Stimulated activated naive CD8-positive, alpha-beta T cell treated with anti-CD3 and anti-CD28 coated beads, Interleukin-15, Interleukin-2, amounts not matched to agents 100 ng/mL and 50 ng/mL, for 24 hours (primary cell): ENCODE data around the gene MAU2.
A peak's percentile ranks its signal among the peaks of the same experiment; 100 is the strongest.

ENCODE experiments used
- H3K27ac Mint-ChIP-seq: one replicate; pipeline ENCODE4 v1.8.0; 2021; ENCODE audit warnings: mild to moderate bottlenecking, mixed read lengths
- H3K27me3 Mint-ChIP-seq: one replicate; pipeline ENCODE4 v1.8.0; 2021; ENCODE audit warnings: mixed read lengths
- H3K36me3 Mint-ChIP-seq: one replicate; pipeline ENCODE4 v1.8.0; 2021; ENCODE audit warnings: low read depth, mixed read lengths
- H3K4me1 Mint-ChIP-seq: one replicate; pipeline ENCODE4 v1.8.0; 2021; ENCODE audit warnings: low read depth, mixed read lengths
- H3K4me3 Mint-ChIP-seq: one replicate; pipeline ENCODE4 v1.8.0; 2021; ENCODE audit warnings: mild to moderate bottlenecking, mixed read lengths
- H3K9me3 Mint-ChIP-seq: one replicate; pipeline ENCODE4 v1.8.0; 2021; ENCODE audit warnings: mixed read lengths

The MAU2 gene

DNA sequence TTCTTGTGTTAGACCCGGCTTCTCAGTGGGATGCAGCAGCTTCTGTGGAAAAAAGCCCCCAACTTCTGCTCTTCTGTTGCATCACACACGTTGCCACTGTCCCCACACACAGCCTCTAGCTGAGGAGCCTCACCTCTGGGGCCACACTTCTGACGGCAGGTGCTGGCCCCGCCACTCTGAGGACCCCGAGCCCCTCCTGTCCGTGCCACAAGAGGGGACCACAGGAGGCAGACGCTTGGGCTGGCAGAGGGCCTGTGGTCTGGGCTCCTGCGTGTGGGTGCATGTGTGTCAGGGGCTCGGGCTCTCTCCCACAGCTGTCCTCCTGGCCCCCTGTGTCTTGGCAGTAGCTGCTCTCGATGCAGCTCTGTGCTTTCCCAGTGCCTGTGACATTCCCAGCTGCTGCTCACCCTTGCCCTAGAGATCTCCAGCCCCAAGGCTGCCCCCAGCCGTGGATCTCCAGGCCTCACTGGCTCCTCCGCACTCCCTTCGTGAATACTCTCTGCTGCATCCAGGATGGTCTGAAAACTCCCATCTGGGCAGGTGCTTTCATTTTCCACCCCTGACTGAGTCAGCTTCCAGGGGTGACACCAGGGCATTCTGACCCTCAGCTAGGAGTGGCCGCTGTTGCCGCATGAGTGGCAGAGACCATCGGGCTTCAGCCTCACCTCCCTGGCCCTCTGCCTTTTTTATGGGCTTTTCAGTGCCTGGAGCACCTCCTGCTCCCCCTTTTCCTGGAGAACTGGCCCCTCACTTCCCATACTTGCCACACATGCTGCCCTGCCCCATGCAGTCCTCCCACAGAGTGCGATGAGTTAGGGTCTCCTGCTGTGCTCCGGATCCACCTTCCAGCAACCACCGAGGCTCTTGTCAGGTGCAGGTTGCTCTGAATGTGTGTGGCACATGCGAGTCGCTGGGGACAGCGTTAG, 13.7 kb downstream of the MAU2 start:
- peaks cover 2% of the 10 kb centered on the region for H3K4me1 Mint-ChIP-seq

DNA sequence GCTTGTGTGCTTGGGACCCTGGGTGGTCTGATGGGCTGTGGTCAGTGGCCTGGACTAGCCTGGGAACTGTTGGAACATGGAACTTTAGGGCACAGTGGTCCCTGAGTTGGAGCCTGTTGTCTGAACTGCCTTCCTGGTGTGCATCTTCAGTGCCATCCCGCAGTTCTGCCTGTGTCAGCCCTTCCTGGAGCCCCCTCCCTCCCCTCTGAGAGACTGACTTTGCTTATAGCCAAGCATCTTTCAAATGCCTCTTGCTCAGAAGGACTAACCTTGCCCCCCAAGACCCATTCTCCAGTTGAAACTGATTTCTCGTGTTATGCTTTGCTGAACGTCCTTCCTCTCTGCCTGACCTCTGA, 14.3 kb downstream of the MAU2 start:
- Mint-ChIP-seq H3K27me3 (no peaks in the 10 kb centered on the region), H3K27ac (no peak overlapping the region), H3K9me3 (no peaks in the 10 kb centered on the region), H3K36me3 (peaks cover 23% of the 10 kb centered on the region), H3K4me1 (no peaks in the 10 kb centered on the region), H3K4me3 (no peak overlapping the region)

More for the DNA sequence above, 13.7 kb downstream of the MAU2 start:
- no peaks in the 10 kb centered on the region for H3K27me3 Mint-ChIP-seq
- H3K9me3 Mint-ChIP-seq = no peaks in the 10 kb centered on the region
- H3K27ac Mint-ChIP-seq = peak overlapping the region; percentile 49
- H3K36me3 Mint-ChIP-seq = peaks cover 25% of the 10 kb centered on the region
- no peak overlapping the region for H3K4me3 Mint-ChIP-seq

DNA sequence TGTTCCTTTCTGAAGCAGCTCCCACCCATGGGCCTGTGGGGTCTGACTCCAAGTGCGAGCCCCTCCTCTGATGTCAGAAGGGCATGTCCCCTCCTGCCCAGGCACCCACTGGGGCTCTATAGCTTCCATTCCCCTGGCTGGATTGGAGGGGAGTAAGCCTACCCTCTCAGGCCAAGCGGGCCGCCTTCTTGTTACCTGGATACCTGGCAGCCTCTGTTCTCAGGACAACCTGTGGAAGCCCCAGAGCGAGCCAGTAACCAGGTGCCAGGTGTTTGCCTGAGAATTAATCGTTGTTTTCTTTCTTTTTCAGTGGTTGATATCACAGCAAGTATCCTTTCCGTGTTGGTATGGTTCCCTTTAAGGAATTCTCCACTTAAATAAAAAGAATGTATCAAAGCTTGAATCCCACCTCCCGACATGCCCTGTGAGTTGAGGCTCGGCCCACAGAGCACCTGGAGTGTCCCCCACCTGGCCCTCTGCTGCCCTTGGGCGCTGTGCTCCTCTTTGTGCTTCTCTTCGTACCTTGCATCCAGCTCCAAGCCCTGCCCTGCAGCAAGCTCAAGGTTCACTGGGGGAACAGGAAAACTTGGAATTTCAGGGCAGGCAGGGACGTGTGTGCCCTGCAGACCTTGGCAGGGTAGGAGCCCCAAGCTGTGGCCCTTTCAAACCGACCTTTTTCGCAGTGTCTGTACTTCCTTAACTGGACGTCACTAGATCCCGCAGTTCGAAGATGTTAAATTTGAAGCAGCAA, 15.0 kb downstream of the MAU2 start:
- Mint-ChIP-seq H3K27me3 (no peaks in the 10 kb centered on the region), H3K27ac (no peak overlapping the region), H3K36me3 (peaks cover 23% of the 10 kb centered on the region), H3K4me3 (no peak overlapping the region), H3K9me3 (no peaks in the 10 kb centered on the region), H3K4me1 (no peaks in the 10 kb centered on the region)

DNA sequence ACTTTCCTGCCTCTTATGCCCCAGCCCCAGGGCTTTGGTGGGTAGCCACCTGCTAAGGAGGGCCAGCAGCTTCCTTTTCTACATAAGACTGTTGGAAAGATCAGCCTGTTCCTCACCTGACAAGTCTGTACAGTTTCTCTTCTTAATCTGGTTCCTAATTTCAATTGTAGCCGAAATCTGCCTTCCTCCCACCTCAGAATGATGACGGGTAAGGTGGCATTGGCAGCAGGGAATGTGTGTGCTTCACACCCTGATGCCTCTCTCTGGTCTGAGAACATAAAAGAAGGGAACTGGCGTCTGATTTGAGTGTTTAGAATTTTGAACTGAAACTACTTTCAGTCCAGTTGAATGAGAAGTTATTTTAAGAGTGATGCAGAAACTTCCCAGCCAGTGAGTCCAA, 16.0 kb downstream of the MAU2 start:
- H3K4me1 Mint-ChIP-seq = no peaks in the 10 kb centered on the region
- H3K36me3 Mint-ChIP-seq = peaks cover 20% of the 10 kb centered on the region
- peak overlapping the region; percentile 38 for H3K27ac Mint-ChIP-seq
- no peak overlapping the region for H3K4me3 Mint-ChIP-seq
- no peaks in the 10 kb centered on the region for H3K9me3 Mint-ChIP-seq
- H3K27me3 Mint-ChIP-seq = no peaks in the 10 kb centered on the region

DNA sequence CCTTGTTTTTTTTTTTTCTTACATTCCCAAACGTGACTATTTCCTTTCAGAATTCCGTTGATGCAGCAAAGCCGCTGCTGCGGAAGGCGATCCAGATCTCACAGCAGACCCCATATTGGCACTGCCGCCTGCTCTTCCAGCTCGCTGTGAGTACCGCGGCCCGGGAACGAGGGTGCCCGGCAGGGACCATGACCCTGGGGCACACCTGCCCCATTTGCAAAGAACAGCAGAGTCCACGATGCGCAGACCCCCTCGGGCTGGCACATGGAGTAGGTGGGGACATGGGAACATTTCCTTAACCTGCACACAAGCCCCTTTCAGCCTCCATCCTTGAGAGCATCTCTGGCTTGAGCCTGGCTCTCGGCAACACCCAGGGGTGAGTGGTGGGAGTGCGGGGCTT, 16.5 kb downstream of the MAU2 start:
- Mint-ChIP-seq H3K27me3 (no peaks in the 10 kb centered on the region), H3K9me3 (no peaks in the 10 kb centered on the region), H3K4me3 (no peak overlapping the region), H3K36me3 (peaks cover 17% of the 10 kb centered on the region), H3K4me1 (no peaks in the 10 kb centered on the region), H3K27ac (no peak overlapping the region)

DNA sequence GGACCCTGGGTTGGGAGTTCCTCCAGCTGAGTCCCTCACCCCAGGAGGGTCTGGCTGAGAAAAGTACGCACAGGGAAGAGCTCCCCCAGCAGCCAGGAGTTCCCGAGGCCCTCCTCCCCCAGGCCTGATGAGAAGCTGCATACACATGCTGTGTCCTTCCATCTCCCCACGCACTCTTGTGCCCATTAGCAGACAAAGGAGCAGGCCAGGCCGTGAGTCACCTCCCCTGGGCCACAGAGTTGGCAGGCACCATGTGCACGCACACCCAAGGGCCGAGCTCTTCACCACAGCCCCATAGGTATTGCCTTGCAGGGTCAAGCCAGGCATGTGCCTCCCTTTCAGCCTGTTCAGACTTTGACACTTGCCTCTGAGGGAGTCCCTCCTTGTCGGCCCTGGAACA, 17.5 kb downstream of the MAU2 start:
- Mint-ChIP-seq H3K27me3 (no peaks in the 10 kb centered on the region), H3K9me3 (no peaks in the 10 kb centered on the region), H3K4me3 (no peak overlapping the region), H3K36me3 (peaks cover 17% of the 10 kb centered on the region), H3K27ac (no peak overlapping the region), H3K4me1 (no peaks in the 10 kb centered on the region)

DNA sequence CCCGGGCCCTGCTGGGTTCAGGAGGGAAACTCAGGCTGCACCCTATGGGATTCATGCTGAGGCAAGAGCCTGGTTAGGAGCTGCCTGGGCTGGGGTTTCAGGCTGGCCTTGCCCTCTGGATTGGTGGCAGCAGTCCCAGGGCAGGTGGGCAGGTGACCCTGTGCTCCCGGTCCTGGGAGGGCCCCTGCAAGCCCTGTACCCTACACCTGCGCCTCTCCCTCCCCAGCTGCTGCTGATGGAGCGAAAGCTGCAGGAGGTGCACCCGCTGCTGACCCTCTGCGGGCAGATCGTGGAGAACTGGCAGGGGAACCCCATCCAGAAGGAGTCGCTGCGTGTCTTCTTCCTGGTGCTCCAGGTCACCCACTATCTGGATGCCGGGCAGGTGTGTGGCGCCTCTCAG, 20.4 kb downstream of the MAU2 start:
- H3K36me3 Mint-ChIP-seq = peaks cover 29% of the 10 kb centered on the region
- H3K27ac Mint-ChIP-seq = no peak overlapping the region
- no peaks in the 10 kb centered on the region for H3K27me3 Mint-ChIP-seq
- H3K4me3 Mint-ChIP-seq = no peak overlapping the region
- no peaks in the 10 kb centered on the region for H3K9me3 Mint-ChIP-seq
- H3K4me1 Mint-ChIP-seq = no peaks in the 10 kb centered on the region

DNA sequence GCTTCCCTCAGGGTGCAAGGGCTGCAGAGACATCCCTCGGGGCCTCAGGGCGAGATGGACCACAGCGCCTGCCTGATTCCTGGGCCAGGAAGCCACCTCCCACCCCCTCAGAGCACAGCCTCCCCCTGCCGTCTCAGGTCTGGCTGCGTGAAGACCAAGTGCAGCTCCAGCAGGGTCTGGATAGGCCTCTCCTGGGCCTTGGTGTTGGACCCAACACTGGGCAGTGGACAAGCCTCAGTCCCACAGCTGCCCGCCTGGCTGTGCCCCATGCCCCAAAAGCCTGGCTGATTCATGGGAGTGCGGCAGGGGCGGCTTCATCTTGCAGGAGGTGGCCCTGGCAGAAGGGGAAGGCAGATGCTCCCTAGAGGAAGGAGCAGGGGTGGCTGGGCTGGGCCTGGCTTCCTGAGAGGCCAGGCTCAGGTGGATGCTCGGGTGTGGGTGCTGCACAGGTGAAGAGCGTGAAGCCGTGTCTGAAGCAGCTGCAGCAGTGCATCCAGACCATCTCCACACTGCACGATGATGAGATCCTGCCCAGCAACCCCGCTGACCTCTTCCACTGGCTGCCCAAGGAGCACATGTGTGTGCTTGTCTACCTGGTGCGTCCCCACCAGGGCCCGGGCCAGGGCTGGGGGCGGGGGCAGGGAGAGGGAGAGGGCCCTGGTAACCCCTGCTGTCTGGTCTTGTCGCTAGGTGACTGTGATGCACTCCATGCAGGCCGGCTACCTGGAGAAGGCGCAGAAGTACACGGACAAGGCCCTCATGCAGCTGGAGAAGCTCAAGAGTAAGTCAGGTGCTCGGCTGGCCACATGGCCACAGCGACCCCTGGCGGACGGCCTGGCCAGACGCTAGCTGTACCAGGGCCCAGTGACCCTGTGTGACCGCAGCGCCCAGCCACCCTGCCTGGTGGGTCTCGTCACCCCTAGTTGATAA, 21.7 kb downstream of the MAU2 start:
- Mint-ChIP-seq H3K27ac (no peak overlapping the region), H3K4me1 (no peaks in the 10 kb centered on the region), H3K27me3 (no peaks in the 10 kb centered on the region), H3K4me3 (no peak overlapping the region), H3K36me3 (peaks cover 38% of the 10 kb centered on the region), H3K9me3 (no peaks in the 10 kb centered on the region)

DNA sequence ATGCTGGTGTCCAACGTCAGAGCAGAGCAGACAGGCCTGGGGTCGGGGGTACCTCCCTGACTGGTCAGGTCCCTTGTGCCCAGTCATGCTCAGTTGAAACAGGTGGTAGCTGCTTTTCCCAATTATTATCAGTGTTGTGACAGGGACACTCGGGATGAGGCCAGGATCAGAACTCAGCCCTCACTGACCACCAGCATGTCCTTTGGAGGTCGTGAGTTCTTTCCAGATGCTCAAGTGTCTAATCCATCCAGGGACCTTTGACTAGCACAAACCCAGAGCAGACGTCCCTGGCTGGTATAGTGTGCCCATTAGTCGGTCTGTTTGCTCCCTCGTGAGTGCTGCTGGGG, 22.4 kb downstream of the MAU2 start:
- Mint-ChIP-seq H3K4me1 (no peaks in the 10 kb centered on the region), H3K27ac (no peak overlapping the region), H3K9me3 (no peaks in the 10 kb centered on the region), H3K4me3 (no peak overlapping the region), H3K36me3 (peaks cover 39% of the 10 kb centered on the region), H3K27me3 (no peaks in the 10 kb centered on the region)

DNA sequence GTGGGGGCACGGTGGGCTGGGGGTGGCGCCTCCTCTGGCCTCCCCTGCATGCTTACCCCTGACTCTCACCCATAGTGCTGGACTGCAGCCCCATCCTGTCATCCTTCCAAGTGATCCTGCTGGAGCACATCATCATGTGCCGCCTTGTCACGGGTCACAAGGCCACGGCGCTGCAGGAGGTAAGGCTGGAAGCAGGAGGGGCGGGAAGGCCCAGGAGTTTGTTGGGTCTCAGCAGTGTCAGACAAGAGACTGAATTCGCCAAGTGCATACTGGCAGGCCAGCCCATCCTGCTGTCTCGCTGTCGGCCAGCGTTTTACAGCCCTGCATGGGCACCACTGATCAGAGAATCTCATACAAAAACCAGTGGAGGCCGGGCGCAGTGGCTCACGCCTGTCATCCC, 23.1 kb downstream of the MAU2 start:
- H3K4me3 Mint-ChIP-seq = no peak overlapping the region
- no peaks in the 10 kb centered on the region for H3K27me3 Mint-ChIP-seq
- no peaks in the 10 kb centered on the region for H3K9me3 Mint-ChIP-seq
- H3K4me1 Mint-ChIP-seq = no peaks in the 10 kb centered on the region
- no peak overlapping the region for H3K27ac Mint-ChIP-seq
- H3K36me3 Mint-ChIP-seq = peaks cover 31% of the 10 kb centered on the region

DNA sequence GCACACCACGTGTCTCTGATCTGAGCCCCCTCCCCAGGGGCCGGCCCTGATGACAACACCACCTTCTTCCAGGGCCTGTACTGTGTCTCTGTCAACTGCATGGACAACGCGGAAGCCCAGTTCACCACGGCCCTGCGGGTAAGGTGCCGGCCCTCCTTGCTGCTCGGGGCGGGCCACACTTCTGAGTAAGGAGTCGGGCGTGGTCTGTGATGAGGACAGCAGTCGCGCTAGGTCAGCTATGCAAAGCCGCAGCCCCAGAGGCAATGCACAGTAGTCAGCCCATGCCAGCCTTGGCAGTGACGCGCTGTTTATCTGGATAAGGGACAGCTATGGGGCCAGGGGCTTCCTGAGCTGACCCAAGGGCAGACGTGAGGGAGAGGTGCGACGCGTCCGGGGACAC, 24.6 kb downstream of the MAU2 start:
- Mint-ChIP-seq H3K27ac (no peak overlapping the region), H3K27me3 (no peaks in the 10 kb centered on the region), H3K36me3 (peaks cover 30% of the 10 kb centered on the region), H3K9me3 (no peaks in the 10 kb centered on the region), H3K4me1 (no peaks in the 10 kb centered on the region), H3K4me3 (no peak overlapping the region)

DNA sequence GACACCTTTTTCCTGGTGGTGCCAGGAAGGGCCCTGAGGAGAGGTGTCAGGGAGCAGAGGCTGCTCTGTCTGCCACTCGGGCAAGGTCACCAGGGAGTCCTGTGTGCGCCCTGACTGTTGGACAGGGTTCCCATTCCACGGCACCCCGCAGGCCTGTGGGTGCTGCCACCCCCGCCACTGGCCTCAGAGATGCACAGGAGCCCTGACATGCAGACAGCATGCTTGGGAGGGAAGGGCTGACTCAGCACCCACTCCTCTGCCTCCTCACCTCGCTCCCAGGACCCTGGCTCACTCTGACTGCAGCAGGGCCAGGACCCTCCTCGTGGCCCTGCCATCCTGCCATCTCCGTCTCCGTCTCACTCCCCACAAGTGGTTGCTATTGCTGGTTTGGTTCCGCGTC, 25.3 kb downstream of the MAU2 start:
- Mint-ChIP-seq H3K9me3 (no peaks in the 10 kb centered on the region), H3K4me3 (no peak overlapping the region), H3K4me1 (no peaks in the 10 kb centered on the region), H3K36me3 (peaks cover 30% of the 10 kb centered on the region), H3K27ac (no peak overlapping the region), H3K27me3 (no peaks in the 10 kb centered on the region)

DNA sequence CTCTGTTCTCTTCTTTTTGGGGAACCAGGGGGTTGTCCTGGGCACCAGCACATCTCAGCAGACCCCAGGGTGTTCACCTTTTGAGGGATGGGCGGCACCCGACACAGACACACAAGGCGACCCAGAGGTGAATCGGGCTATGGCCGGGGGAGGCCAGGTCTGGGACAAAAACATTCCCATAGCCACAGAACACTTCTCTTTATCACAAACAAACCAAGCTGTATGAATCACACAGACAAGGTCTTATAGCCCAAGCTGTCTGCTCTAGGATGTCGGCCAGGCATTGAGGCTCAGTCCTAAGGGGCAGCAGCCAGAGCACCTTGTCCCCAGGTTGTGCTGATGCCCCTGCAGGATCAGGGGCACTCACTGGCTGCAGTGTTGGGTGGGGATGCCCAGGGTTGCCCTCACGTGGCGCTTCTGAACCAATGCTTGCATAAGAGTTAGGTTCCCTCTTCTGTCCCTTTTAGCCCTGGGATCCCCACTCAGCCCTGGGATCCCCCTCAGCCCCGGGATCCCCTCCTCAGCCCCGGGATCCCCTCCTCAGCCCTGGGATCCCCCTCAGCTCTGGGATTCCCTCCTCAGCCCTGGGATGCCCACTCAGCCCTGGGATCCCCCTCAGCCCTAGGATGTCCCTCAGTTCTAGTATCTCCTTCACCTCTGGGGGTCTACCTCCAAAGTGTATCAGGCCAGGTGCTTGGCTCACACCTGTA, 26.9 kb downstream of the MAU2 start:
- no peaks in the 10 kb centered on the region for H3K4me1 Mint-ChIP-seq

DNA sequence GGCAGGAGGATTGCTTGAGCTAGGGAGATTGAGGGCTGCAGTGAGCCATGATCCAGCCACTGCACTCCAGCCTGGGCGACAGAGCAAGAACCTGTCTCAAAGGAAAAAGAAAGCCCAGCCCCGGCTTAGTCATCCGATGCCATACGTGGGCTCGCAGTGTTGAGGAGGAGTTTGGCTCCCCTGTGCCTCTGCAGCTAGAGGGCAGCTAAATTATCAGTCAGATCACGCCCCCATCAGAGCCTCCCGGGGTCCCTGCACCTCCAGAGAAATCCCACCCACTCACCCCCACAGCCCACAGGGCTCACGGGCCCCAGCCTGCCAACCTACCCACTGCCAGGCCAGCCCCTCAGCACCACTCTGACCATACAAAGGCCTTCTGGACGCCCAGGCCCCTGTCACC, 27.6 kb downstream of the MAU2 start:
- H3K4me1 Mint-ChIP-seq = no peaks in the 10 kb centered on the region
- H3K4me3 Mint-ChIP-seq = no peak overlapping the region
- H3K9me3 Mint-ChIP-seq = no peaks in the 10 kb centered on the region
- peaks cover 35% of the 10 kb centered on the region for H3K36me3 Mint-ChIP-seq
- H3K27me3 Mint-ChIP-seq = no peaks in the 10 kb centered on the region
- H3K27ac Mint-ChIP-seq = no peak overlapping the region

More for the DNA sequence above, 26.9 kb downstream of the MAU2 start:
- Mint-ChIP-seq H3K36me3 (peaks cover 36% of the 10 kb centered on the region), H3K27me3 (no peaks in the 10 kb centered on the region), H3K9me3 (no peaks in the 10 kb centered on the region), H3K27ac (no peak overlapping the region), H3K4me3 (no peak overlapping the region)
